ENCODE data around the gene CDS1.
"Not testable (repeated sequence)": the region's sequence is repeated elsewhere in the genome, so short reads cannot be mapped to it uniquely, and the experiment has no call there.

Gene CDS1

GRCh38 chr4:84677093-84677492, 94.2 kb downstream of the CDS1 start:
- no peak for DNase-seq

GRCh38 chr4:84677995-84678394, 95.1 kb downstream of the CDS1 start:
- DNase-seq: no peak

- no peak for DNase-seq
Observed at GRCh38 chr4:84678976-84679744, 96.2 kb downstream of the CDS1 start.

GRCh38 chr4:84680956-84681355, 98.0 kb downstream of the CDS1 start:
- no peak for DNase-seq

- DNase-seq: no peak
Observed at GRCh38 chr4:84681486-84682274, 98.8 kb downstream of the CDS1 start.

GRCh38 chr4:84682661-84683060, 99.7 kb downstream of the CDS1 start:
- not testable (repeated sequence) for DNase-seq

GRCh38 chr4:84683064-84683850, 100.3 kb downstream of the CDS1 start:
- no peak for DNase-seq

- no peak for DNase-seq
Observed at GRCh38 chr4:84684361-84684760, 101.4 kb downstream of the CDS1 start.

- no peak for DNase-seq
Observed at GRCh38 chr4:84685105-84685504, 102.2 kb downstream of the CDS1 start.

GRCh38 chr4:84688605-84689004, 105.7 kb downstream of the CDS1 start:
- DNase-seq: no peak

- no peak for DNase-seq
Observed at GRCh38 chr4:84689197-84689596, 106.3 kb downstream of the CDS1 start.

- no peak for DNase-seq
Observed at GRCh38 chr4:84690481-84690880, 107.6 kb downstream of the CDS1 start.

- DNase-seq: no peak
Observed at GRCh38 chr4:84691170-84691691, 108.3 kb downstream of the CDS1 start.

GRCh38 chr4:84691800-84692199, 108.9 kb downstream of the CDS1 start:
- no peak for DNase-seq

- DNase-seq: no peak
Observed at GRCh38 chr4:84697159-84697558, 114.2 kb downstream of the CDS1 start.

- DNase-seq: no peak
Observed at GRCh38 chr4:84697615-84698201, 114.8 kb downstream of the CDS1 start.

GRCh38 chr4:84699001-84699671, 116.2 kb downstream of the CDS1 start:
- no peak for DNase-seq
